Measurements from ENCODE around the gene USP6NL. TPM values are rescaled to one million over a fixed set of nuclear protein-coding genes. Genes with fewer than 3 reads are reported as not detected.

USP6NL gene
- total and polyA plus RNA-seq, 10 of the 15 experiments (the other 5 are each of a cell fraction or from before 2014, with no cell fraction given), result 4.0 to 27.7 (median 18.2) TPM

- TF ChIP-seq, protein P1, sequence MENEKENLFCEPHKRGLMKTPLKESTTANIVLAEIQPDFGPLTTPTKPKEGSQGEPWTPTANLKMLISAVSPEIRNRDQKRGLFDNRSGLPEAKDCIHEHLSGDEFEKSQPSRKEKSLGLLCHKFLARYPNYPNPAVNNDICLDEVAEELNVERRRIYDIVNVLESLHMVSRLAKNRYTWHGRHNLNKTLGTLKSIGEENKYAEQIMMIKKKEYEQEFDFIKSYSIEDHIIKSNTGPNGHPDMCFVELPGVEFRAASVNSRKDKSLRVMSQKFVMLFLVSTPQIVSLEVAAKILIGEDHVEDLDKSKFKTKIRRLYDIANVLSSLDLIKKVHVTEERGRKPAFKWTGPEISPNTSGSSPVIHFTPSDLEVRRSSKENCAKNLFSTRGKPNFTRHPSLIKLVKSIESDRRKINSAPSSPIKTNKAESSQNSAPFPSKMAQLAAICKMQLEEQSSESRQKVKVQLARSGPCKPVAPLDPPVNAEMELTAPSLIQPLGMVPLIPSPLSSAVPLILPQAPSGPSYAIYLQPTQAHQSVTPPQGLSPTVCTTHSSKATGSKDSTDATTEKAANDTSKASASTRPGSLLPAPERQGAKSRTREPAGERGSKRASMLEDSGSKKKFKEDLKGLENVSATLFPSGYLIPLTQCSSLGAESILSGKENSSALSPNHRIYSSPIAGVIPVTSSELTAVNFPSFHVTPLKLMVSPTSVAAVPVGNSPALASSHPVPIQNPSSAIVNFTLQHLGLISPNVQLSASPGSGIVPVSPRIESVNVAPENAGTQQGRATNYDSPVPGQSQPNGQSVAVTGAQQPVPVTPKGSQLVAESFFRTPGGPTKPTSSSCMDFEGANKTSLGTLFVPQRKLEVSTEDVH (IDR thresholded peaks at IDR 0.05; ENCODE audit: low read depth, partially characterized antibody), result no peak
- TF ChIP-seq ZNF217 (IDR thresholded peaks at IDR 0.05) (no peak), ZNF207 (IDR thresholded peaks at IDR 0.05; ENCODE audit: borderline replicate concordance) (no peak), MYC (IDR thresholded peaks at IDR 0.05; ENCODE audit: insufficient read depth, insufficient read length, insufficient replicate concordance, low read length, severe bottlenecking) (no peak), RELB (IDR thresholded peaks at IDR 0.05; ENCODE audit: low read depth) (no peak)
- TF ChIP-seq, protein P2, sequence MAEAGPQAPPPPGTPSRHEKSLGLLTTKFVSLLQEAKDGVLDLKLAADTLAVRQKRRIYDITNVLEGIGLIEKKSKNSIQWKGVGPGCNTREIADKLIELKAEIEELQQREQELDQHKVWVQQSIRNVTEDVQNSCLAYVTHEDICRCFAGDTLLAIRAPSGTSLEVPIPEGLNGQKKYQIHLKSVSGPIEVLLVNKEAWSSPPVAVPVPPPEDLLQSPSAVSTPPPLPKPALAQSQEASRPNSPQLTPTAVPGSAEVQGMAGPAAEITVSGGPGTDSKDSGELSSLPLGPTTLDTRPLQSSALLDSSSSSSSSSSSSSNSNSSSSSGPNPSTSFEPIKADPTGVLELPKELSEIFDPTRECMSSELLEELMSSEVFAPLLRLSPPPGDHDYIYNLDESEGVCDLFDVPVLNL (IDR thresholded peaks at IDR 0.05; ENCODE audit: low read depth, low read length), result no peak
Observed at GRCh38 chr10:11414314-11415038, 197.0 kb downstream of the USP6NL start (continued).

All from GM12878 (cell line).